GM06990 (cell line): ENCODE data around the gene CLMN.

ENCODE experiments used
- DNase-seq: peaks from one replicate; pipeline ENCODE4 v3.0.0-alpha.2; 2011; ENCODE audit not compliant: insufficient read length; ENCODE audit errors: extremely low read depth
- H3K27me3 ChIP-seq: replicated peaks from 2 replicates; pipeline ENCODE4 v1.6.0; 2011; ENCODE audit warnings: low read length; ENCODE audit not compliant: control insufficient read depth, insufficient read depth
- H3K36me3 ChIP-seq: 2 replicates; pipeline ENCODE4 v1.5.1; 2011; ENCODE audit warnings: low read length; ENCODE audit not compliant: control insufficient read depth, insufficient read depth
- H3K4me3 ChIP-seq: replicated peaks from 2 replicates; pipeline ENCODE4 v1.5.1; 2011; ENCODE audit warnings: low read depth, mild to moderate bottlenecking, control low read depth, low read length
- TF ChIP-seq, protein P1 (sequence below): IDR thresholded peaks from 2 replicates; pipeline ENCODE4 v1.5.1; 2011; ENCODE audit warnings: low read length, control low read depth, mild to moderate bottlenecking, inconsistent platforms; ENCODE audit not compliant: insufficient read depth, poor library complexity, severe bottlenecking

CLMN gene

DNA sequence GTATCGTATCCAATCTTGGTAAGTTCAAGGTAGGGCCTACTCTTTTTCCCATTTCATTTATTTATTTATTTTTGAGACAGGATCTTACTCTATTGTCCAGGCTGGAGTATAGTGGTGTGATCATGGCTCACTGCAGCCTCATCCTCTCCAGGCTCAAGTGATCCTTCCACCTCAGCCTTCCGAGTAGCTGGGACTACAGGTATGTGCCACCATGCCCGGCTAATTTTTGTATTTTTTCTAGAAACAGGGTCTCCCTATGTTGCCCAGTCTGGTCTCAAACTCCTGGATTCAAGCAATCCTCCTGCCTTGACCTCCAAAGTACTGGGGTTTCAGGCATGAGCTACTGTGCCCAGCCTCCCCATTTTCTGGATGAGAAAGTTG is 57.2 kb downstream of the CLMN start:
- Histone ChIP-seq H3K4me3 (no peak overlapping the region), H3K36me3 (no peaks in the 10 kb centered on the region), H3K27me3 (no peaks in the 10 kb centered on the region)
- TF ChIP-seq, protein P1, sequence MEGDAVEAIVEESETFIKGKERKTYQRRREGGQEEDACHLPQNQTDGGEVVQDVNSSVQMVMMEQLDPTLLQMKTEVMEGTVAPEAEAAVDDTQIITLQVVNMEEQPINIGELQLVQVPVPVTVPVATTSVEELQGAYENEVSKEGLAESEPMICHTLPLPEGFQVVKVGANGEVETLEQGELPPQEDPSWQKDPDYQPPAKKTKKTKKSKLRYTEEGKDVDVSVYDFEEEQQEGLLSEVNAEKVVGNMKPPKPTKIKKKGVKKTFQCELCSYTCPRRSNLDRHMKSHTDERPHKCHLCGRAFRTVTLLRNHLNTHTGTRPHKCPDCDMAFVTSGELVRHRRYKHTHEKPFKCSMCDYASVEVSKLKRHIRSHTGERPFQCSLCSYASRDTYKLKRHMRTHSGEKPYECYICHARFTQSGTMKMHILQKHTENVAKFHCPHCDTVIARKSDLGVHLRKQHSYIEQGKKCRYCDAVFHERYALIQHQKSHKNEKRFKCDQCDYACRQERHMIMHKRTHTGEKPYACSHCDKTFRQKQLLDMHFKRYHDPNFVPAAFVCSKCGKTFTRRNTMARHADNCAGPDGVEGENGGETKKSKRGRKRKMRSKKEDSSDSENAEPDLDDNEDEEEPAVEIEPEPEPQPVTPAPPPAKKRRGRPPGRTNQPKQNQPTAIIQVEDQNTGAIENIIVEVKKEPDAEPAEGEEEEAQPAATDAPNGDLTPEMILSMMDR, result no peak
- no peak for DNase-seq

DNA sequence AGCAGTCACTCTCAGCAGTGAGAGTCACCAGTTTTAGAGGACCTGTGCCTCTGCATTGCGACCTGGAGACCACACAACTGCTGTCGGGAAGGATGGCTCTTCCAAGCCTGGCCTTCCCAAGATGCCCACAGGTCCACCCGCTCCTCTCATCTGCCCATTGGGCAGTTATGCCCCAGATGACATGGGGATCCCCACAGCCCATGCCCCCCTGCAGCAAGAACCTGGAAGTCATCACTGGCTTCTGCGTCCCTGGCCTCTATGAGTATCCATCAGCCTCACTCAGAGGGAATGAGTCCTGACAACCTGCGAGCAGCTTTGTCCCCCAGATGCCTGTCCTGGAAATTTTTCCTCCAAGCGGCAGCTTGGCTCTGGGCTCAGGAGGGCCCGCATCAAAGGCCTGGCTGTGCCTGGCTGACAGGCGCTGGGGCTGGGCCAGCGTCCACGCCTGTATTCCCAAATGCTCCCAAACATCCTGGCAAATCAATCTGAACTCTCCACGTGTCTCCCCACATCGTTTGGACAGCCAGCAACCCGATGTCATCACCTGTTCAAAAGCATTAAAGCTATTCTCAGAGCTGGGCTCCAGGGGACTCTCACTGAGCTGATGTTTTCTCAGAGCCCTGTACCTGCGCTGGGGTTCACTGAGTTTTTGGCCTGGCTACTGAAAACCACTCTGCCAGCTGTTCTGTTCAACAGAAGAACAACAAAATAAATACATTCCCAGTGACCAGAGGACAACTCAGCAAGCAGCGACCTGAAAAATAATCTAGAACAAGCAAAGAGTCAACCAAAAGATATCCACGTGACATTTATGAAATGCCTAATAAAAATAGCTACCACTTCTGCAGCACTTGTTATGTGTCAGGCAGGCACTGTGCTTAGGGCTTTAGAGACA is 57.8 kb downstream of the CLMN start:
- no peaks in the 10 kb centered on the region for H3K36me3 ChIP-seq
- no peak overlapping the region for H3K4me3 ChIP-seq
- no peak for DNase-seq
- TF ChIP-seq, protein P1, result no peak
- no peaks in the 10 kb centered on the region for H3K27me3 ChIP-seq

DNA sequence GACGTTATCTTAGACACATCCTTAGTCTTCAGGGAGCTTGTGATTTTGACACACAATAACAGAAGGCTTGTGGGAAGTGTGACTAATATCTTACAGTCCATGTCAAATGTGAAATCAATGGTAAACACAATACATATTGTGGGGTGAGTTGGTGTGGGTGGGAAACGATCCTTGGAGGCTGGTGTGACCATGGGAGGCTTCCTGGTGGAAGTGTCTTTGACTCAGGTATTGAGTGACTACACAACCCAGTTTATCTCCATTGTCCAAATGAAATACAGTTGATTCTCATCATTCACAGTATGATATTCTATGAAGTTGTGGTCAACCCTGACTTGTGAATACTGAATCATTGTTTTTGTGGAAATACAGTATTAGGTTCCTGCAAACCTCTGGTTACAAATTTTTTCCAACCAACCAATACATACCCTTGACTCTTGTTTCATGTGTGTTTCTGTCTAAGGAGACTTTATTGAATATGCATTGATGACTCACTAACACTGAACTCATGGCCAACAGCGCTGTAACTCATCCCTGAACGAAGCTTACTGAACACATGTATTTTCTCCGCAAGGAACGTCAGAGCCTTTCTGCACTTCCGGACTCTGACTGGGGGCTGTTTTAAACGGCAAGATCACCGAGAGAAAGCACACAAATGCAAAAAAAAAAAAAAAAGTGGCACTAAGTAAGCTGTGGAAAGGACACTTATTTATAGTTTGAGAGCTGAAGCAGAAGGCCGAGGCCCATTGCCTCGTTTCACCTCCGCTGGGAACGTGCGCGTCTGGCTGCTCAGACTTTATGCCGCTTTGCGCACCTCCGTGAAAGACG is 59.0 kb downstream of the CLMN start:
- Histone ChIP-seq H3K27me3 (no peaks in the 10 kb centered on the region), H3K4me3 (no peak overlapping the region), H3K36me3 (no peaks in the 10 kb centered on the region)
- TF ChIP-seq, protein P1, result no peak
- no peak for DNase-seq

DNA sequence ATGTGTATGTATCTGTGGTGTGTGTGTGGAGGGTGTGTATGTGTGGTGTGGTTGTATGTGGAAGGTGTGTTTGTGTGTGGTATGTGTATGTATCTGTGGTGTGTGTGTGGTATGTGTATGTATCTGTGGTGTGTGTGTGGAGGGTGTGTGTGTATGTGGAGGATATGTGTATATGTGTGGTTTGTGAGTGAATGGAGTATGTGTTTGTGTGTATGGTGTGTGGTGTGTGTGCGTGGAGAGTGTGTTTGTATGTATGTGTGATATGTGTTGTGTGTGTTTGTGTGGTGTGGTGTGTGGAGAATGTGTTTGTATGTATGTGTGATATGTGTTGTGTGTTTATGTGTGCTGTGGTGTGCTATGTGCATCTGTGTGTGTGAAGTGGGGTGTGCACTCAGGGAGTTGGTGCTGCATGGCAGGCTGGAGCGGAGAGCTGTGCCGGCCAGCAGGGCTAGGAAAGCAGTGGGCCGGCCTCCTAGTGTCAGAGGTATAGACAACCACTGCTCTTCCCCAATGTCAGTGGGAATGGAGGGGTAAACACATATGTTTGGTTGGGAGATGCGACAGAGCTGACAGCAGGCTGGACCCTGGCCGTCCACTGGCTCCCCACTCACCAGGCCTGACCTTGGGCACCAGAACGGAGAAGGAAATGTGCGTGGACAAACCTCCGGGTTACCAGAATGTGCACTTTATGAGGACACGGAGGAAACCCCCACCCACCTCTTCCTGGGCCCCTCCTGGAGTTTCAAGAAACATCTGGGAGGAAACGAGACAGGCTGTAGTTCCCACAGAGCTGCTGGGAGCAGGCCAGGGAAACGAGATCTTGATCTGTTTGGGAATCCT is 60.7 kb downstream of the CLMN start:
- Histone ChIP-seq H3K36me3 (no peaks in the 10 kb centered on the region), H3K27me3 (no peaks in the 10 kb centered on the region), H3K4me3 (no peak overlapping the region)
- TF ChIP-seq, protein P1, result no peak
- no peak for DNase-seq

- H3K27me3 ChIP-seq, result no peaks in the 10 kb centered on the region
- DNase-seq, result no peak
Measured at GRCh38 chr14:95258156-95258555, 61.6 kb downstream of the CLMN start.

More at GRCh38 chr14:95258156-95258555, 61.6 kb downstream of the CLMN start:
- TF ChIP-seq, protein P1, result no peak
- no peak overlapping the region for H3K4me3 ChIP-seq
- H3K36me3 ChIP-seq, result no peaks in the 10 kb centered on the region
